Epithelial cell of esophagus (primary cell): ENCODE data around the gene LLPH.
A peak's percentile ranks its signal among the peaks of the same experiment; 100 is the strongest.

Experiments
- DNase-seq: peaks from one replicate; pipeline ENCODE4 v3.0.0; 2010; ENCODE audit warnings: low read depth
- H3K4me3 ChIP-seq: 2 replicates; pipeline ENCODE4 v1.5.1; 2011; ENCODE audit warnings: mild to moderate bottlenecking, low read length, control low read depth
- TF ChIP-seq, protein P1 (sequence below): IDR thresholded peaks from 2 replicates; pipeline ENCODE4 v1.5.1; 2011; ENCODE audit warnings: low read depth, mild to moderate bottlenecking, low read length, control low read depth, inconsistent platforms; ENCODE audit not compliant: insufficient read depth; ENCODE audit errors: missing control alignments

The LLPH gene

DNA sequence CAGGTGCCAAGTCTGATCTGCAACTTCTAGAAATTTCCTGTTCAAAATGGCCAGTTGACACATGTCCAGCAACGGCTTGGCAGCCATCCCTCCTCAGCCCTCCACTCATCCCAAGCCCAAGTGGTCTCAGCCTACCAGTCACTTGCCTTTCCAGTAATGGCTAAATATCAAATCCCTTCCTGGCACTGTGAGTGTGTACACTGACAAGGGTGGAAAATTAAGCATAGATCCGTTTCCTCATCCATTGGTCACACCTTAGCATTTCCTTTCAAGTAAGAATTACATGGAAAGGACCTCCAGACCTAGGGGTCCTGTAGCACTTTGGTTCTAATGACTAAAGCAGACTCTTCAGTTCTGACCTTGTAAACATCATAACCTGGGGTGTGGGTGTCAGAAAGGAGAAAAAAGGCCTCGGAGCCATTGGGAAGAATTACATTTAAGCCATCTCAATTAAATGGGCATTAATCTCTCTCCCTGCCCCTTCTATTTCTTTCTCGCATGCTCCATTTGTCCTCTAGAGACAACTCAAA is 15.4 kb downstream of the LLPH start:
- DNase-seq = no peak
- H3K4me3 ChIP-seq = no peak overlapping the region
- TF ChIP-seq, protein P1, sequence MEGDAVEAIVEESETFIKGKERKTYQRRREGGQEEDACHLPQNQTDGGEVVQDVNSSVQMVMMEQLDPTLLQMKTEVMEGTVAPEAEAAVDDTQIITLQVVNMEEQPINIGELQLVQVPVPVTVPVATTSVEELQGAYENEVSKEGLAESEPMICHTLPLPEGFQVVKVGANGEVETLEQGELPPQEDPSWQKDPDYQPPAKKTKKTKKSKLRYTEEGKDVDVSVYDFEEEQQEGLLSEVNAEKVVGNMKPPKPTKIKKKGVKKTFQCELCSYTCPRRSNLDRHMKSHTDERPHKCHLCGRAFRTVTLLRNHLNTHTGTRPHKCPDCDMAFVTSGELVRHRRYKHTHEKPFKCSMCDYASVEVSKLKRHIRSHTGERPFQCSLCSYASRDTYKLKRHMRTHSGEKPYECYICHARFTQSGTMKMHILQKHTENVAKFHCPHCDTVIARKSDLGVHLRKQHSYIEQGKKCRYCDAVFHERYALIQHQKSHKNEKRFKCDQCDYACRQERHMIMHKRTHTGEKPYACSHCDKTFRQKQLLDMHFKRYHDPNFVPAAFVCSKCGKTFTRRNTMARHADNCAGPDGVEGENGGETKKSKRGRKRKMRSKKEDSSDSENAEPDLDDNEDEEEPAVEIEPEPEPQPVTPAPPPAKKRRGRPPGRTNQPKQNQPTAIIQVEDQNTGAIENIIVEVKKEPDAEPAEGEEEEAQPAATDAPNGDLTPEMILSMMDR = no peak

DNA sequence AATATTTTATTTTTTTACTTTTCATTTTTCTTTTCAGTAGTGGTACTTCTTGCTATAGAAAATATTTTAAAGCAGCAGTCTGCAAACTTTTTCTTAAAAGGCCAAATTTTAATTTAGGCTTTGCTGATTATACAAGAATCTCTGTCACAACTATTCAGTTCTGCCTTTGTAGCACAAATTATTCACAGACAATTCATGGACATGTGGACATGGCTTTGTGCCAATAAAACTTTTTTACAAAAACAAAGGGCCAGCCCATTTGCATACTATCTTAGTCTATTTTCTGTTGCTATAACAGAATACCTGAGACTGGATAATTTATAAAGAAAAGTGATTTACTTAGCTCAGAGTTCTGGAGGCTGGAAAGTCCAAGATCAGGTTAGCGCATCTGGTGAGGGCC is 17.1 kb downstream of the LLPH start:
- DNase-seq = no peak
- TF ChIP-seq, protein P1 = no peak
- H3K4me3 ChIP-seq = no peak overlapping the region

GRCh38 chr12:66111605-66112004 is 18.9 kb downstream of the LLPH start:
- TF ChIP-seq, protein P1 = no peak
- DNase-seq = peak; percentile 38
- H3K4me3 ChIP-seq = no peak overlapping the region

GRCh38 chr12:66109056-66109455 is 21.5 kb downstream of the LLPH start:
- DNase-seq = no peak
- no peak overlapping the region for H3K4me3 ChIP-seq
- TF ChIP-seq, protein P1 = no peak

DNA sequence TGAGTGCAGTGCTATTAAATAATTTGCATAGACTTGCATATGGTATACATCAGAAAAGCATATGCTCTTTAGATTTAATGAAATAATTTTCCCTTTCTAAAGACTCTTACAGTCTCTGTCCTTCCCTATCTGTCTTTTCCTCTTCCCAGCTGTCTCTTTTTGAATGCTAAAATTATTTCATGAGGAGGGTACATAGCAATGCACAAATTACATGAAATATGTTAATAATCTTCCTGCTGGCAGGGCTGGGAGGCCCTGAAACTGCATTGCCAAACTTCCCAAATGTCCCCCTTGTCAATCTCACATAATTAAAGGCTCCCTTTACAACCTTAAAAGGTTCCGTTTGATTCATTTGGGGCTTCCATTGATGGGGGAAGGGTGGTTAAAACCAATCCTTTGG is 22.2 kb downstream of the LLPH start:
- no peak for DNase-seq
- TF ChIP-seq, protein P1 = no peak
- H3K4me3 ChIP-seq = no peak overlapping the region

DNA sequence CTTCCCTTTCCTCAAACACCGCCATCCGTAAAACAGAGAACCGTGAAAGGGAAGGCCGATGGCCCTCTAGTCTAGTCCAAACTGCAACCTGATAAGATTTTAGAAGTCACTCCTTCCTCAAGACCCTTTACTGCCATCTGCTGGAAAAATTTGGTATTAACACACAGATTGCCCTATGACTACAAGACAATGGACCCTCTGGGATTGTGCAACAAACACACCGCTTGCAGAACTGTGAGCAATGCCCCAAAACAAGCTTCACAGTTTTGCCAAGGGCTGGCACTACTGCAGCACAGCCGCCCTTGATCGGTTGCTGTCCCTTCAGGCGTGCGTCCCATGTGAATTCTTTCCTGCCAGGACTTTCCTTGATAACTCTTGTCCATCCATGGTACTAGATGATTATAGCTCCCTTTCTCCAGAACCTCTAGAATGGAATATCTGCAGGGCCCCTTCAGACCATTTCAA is 23.1 kb downstream of the LLPH start:
- H3K4me3 ChIP-seq = no peak overlapping the region
- TF ChIP-seq, protein P1 = peak; percentile 80
- DNase-seq = peak; percentile 95
